ENCODE data around the gene CHIT1. TPM values are rescaled to one million over a fixed set of nuclear protein-coding genes. Genes with fewer than 3 reads are reported as not detected.

CHIT1 gene
- total RNA-seq, 1 donor from 2014 or later: 6.6 TPM

GRCh38 chr1:203175827-203176241 is 53.6 kb downstream of the CHIT1 start:
- no peak for DNase-seq (ENCODE audit: low spot score)

DNA sequence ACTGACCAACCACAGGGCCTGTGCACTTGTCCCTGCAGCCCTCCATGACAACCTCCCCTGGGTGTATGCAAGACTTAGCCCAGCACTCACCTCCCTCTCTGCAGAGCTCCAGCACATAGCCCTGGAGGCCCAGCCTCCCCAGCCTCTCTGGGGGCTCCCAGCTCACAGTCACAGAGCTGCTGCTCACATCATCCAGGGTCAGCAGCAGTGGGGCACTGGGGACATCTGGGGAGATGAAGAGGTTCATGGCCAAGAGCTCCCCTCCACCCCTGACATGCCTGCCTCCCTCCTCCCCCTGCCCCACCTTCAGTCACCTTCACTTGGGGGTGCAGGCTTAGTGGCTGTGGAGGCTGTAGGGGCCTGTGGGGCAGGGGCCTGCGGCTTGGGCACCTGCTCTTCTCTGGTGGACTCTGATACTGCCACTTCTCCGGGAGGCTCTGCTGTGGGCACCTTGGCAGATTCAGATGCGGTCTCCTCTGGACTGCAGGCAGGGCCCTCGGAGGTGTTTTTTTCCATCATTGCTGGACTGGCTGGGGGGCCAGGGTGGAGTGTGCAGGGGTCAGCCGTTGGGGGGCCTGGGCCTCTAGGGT is 54.1 kb downstream of the CHIT1 start, which contains the start of gene MYBPH:
TSS of gene MYBPH (minus strand) at position 590 of the 590 bp plus-strand sequence. CDS start at position 519, 71 bp downstream.
- DNase-seq (ENCODE audit: low spot score): no peak

DNA sequence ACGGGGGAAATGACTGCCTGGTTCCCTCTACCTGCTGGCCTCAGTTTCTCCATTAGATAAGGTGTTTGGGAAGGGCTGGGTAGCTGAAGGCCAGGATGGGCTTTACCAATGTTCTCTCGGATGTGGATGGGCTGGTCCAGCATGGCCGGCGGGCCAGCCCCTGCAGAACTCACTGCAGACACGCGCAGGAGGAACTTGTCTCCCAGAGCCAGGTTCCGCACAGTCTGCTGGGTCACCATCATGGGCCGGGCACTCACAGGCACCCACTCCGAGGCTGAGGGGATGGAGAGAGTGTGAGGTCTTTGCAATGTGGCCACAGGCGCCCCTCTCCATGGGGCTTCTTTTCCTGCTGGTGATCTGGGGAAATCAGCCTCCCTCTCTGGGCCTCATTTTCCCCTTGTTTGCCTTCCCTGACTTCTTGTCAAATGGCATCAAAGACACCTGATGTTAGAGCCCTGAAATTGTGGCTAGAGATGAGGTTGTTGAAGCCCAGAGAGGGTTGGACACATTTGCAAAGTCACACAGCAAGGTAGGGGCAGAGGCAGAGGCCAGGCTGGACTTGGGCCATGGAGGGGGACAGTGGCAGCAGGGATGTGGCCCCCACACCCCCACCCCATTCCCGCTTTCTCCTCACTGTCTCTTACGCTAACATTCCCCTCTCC is 55.0 kb downstream of the CHIT1 start:
- no peak for DNase-seq (ENCODE audit: low spot score)

- no peak for DNase-seq (ENCODE audit: low spot score)
These were observed 55.9 kb downstream of the CHIT1 start for GRCh38 chr1:203173566-203173965.

DNA sequence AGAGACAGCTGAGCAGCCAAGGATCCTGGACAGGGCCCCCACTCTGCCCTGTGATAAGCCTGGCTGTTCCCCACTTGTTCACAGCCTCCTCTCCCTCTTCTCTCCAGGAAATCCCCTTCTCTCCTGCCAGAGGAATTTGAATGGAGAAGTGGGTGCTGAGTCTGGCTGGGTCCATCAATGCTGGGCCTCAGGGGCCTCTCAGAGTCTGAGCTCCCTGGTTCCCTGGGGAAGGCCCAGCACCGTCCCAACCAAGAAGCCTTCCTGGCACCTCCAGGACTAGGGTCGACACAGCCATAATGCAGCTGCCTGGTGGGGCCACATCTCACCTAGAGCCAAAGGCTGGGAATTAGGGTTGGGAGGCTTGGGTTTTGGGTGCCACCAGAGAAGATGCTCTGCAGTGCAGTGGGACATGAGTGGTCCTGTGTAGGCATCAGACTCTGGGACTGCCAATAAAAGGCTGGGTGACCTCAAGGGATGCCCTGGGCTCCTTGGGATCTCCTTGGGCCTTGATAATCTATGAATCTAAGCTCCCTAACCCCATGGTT is 56.4 kb downstream of the CHIT1 start:
- no peak for DNase-seq (ENCODE audit: low spot score)

GRCh38 chr1:203172184-203173010 is 57.1 kb downstream of the CHIT1 start:
- DNase-seq (ENCODE audit: low spot score): peak; percentile 59

- no peak for DNase-seq (ENCODE audit: low spot score)
These were observed 57.9 kb downstream of the CHIT1 start for GRCh38 chr1:203171341-203172183.

DNA sequence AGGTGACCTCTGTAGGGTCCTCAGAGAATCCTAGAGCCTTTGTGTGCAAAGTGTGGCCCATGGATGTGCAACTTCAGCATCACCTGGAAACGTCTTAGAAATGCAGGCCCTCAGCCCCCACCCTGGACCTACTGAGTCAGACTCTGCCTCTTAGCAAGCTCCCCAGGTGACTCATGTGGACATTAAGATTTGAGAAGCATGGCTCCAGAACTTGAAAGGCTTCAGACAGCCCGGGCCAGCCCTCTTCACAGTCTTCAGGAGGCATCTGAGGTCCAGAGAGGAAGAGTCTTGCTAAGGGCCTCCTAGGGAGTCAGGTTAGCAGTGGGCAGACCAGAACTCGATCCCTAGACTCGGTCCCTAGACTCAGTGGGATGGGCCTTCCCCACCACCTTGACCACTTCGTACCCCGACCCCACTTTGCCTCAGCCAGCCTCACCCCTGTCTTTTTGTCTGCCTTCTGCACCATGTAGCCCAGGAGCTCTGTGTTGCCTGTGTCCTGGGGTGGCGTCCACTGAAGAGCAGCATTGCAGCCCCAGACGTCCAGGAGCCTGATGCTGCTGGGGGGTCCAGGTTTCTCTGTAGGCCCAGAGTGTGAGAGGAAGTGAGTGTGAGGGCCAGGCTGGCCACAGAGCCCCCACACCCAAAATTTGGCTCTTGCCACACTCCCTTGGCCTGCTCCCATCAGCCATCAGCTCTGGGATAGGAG is 58.7 kb downstream of the CHIT1 start:
- no peak for DNase-seq (ENCODE audit: low spot score)

DNA sequence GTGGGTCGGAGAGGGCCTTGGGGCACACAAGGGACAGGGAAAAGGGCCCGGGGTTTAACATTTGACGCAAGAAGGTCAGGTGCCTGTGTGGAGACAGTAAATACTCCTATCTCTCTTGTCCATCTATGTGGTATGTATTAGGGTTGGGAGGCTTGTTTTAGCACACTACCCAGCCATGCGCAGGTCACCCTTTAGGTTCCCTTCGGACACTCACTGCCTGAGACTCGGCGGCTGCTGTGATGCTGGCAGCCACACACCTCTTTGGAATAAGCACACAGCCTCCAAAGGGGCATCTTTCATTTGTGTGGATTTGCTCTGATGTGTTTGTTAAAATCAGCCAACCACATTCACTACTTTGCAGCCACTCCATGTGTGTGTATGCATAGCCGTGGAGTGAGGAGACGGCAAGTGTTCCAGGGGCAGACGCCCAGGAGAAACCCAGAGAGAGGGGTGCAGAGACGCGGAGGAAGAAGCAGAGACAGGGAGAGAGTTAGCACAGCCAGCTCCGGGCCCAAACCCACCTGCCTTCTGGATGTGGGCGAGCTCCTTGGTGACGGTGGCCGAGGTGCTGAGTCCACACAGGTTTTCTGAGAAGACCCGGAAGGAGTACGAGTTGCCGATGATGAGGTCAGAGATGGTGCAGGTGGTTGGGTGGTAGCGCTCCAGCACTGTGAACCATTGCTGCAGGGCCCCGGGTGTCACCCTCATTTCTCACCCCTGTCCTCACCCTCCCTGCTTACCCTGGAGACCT is 59.5 kb downstream of the CHIT1 start:
- no peak for DNase-seq (ENCODE audit: low spot score)

- DNase-seq (ENCODE audit: low spot score): no peak
These were observed 60.5 kb downstream of the CHIT1 start for GRCh38 chr1:203168991-203169390.

GRCh38 chr1:203168256-203168786 is 61.2 kb downstream of the CHIT1 start:
- DNase-seq (ENCODE audit: low spot score): no peak

- no peak for DNase-seq (ENCODE audit: low spot score)
These were observed 61.6 kb downstream of the CHIT1 start for GRCh38 chr1:203167913-203168200.

DNA sequence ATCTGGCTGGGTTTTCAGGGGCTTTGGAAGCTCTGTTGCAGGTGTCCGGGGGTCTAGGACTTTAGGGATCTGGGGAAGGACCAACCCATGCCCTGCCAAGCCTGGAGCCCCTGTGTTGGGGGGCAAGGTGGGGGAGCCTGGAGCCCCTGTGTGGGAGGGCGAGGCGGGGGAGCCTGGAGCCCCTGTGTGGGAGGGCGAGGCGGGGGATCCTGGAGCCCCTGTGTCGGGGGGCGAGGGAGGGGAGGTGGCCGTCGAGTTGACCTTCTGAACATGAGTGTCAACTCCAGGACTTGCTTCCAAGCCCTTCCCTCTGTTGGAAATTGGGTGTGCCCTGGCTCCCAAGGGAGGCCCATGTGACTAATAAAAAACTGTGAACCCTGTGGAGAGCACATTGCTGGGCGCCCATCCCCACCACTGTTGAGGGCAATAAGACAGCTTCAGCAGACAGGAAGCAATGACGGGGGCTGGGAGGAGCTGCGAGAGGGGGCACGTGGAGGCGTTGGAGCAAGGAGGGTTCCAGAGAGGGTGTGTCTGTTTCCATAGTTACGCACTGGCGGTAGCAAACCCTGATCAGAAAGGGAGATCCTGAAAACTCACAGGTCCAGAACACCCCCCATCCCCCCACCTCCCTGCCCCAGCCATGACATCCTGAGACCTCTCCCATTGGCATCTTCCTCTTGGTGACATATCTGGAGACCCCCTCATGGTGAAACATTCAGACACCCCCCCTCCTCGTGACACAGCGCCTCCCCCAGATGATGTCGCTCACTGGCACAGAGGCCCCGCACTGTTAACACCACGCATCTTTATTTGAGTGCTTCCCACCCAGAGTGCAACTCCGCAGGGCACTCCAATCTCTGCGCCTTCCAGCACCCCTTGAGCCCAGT is 62.2 kb downstream of the CHIT1 start:
- DNase-seq (ENCODE audit: low spot score): no peak

DNA sequence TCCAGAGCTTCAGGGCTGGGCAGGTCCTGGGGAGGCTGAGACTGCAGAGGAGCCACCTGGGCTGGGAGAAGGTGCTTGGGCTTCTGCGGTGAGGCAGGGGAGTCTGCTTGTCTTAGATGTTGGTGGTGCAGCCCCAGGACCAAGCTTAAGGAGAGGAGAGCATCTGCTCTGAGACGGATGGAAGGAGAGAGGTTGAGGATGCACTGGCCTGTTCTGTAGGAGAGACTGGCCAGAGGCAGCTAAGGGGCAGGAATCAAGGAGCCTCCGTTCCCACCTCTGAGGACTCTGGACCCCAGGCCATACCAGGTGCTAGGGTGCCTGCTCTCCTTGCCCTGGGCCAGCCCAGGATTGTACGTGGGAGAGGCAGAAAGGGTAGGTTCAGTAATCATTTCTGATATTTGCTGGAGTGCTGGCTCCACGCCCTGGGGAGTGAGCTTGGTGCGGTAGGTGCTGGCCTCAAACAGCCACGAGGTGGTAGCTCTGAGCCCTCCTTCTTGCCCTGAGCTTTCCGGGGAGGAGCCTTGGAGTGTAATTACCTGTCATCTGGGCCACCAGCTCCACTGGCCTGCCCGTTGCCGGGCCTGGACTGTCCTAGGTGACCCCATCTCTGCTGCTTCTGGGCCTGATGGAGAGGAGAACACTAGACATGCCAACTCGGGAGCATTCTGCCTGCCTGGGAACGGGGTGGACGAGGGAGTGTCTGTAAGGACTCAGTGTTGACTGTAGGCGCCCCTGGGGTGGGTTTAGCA is 63.1 kb downstream of the CHIT1 start:
- peak; percentile 58 for DNase-seq (ENCODE audit: low spot score)

Measured in ureter (tissue), 1 donor.